B cell (primary cell): ENCODE data around the gene RPF1. TPM values are rescaled to one million over a fixed set of nuclear protein-coding genes. Genes with fewer than 3 reads are reported as not detected.

ENCODE experiments used
- ATAC-seq: fragments of 200-7000 bp; cut with Tn5 transposase; one replicate; pipeline ENCODE4 v1.10.0; 2021; ENCODE audit warnings: low read depth, mild to moderate bottlenecking, moderate number of reproducible peaks, moderate library complexity
- CTCF ChIA-PET: fragments of 350-600 bp; sonication (Branson Sonifier 250); formaldehyde crosslinking; loops from one replicate; lab custom pipeline; 2021; ENCODE audit warnings: antibody characterized with exemption, inconsistent platforms; lab: Charles Lee
- POLR2A ChIA-PET: fragments of 350-600 bp; sonication (Branson Sonifier 250); formaldehyde crosslinking; loops from one replicate; lab custom pipeline; 2021; ENCODE audit warnings: antibody characterized with exemption; lab: Charles Lee
- DNase-seq: peaks from one replicate; pipeline ENCODE4 v3.0.0; 2013
- H2AFZ ChIP-seq: 2 replicates; pipeline ENCODE4 v1.6.1; 2012; ENCODE audit warnings: mild to moderate bottlenecking, low read depth, low read length; ENCODE audit not compliant: insufficient read depth, poor library complexity, severe bottlenecking
- H3K27ac ChIP-seq, 2 donors: 1 replicate in 1 of 2; 2 replicates in 1 of 2; pipeline ENCODE4 v1.5.1; 2012 to 2013; ENCODE audit warnings: low read length in 2 of 2, mild to moderate bottlenecking in 2 of 2, moderate library complexity in 1 of 2
- H3K27me3 ChIP-seq, 4 experiments: fragments of 200-600 bp in 1 of 4; sonication (generic) in 1 of 4; replicated peaks in 1 of 4; 1 replicate in 2 of 4; 2 replicates in 2 of 4; pipeline versions ENCODE4 v1.6.1 to v1.7.0; 2013 to 2016; ENCODE audit warnings: low read length in 3 of 4, mild to moderate bottlenecking in 2 of 4, mixed read lengths in 1 of 4, moderate library complexity in 1 of 4; ENCODE audit not compliant: insufficient read depth in 4 of 4, control insufficient read depth in 3 of 4; ENCODE audit errors: control extremely low read depth in 1 of 4
- H3K36me3 ChIP-seq, 2 experiments: replicated peaks in 1 of 2; 1 replicate in 1 of 2; 2 replicates in 1 of 2; pipeline versions ENCODE4 v1.6.1 to v1.7.1; 2013; ENCODE audit warnings: low read length in 1 of 2; ENCODE audit not compliant: insufficient read depth in 2 of 2, control insufficient read depth in 1 of 2; ENCODE audit errors: control extremely low read depth in 1 of 2, extremely low read depth in 1 of 2
- H3K4me1 ChIP-seq, 2 donors: fragments of 200-600 bp in 1 of 2; sonication (generic) in 1 of 2; 1 replicate in 1 of 2; 2 replicates in 1 of 2; pipeline versions ENCODE4 v1.5.1 to v1.6.1; 2013 to 2017; ENCODE audit warnings: low read length in 2 of 2; ENCODE audit not compliant: control insufficient read depth in 2 of 2, insufficient read depth in 2 of 2
- H3K4me2 ChIP-seq: replicated peaks from 2 replicates; pipeline ENCODE3; 2012; ENCODE audit warnings: mild to moderate bottlenecking, low read depth, low read length; ENCODE audit not compliant: poor library complexity, severe bottlenecking
- H3K4me3 ChIP-seq, 5 experiments: fragments of 200-600 bp in 1 of 5; sonication (generic) in 1 of 5; 1 replicate in 3 of 5; 2 replicates in 2 of 5; pipeline versions ENCODE4 v1.5.1 to v1.7.0; 2011 to 2016; ENCODE audit warnings: low read length in 4 of 5, mild to moderate bottlenecking in 4 of 5, low read depth in 2 of 5, control low read depth in 1 of 5, moderate library complexity in 1 of 5; ENCODE audit not compliant: insufficient read depth in 1 of 5; ENCODE audit errors: control extremely low read depth in 1 of 5, extremely low read depth in 1 of 5
- H3K79me2 ChIP-seq: fragments of 200-600 bp; sonication (generic); one replicate; pipeline ENCODE4 v1.6.0; 2016; ENCODE audit warnings: low read length; ENCODE audit not compliant: control insufficient read depth, insufficient read depth
- H3K9ac ChIP-seq: fragments of 200-600 bp; sonication (generic); 2 replicates; pipeline ENCODE4 v1.6.1; 2017; ENCODE audit warnings: mild to moderate bottlenecking, low read length, moderate library complexity
- H3K9me3 ChIP-seq, 3 donors: one replicate each; pipeline versions ENCODE4 v1.6.1 to v1.7.1; 2013; ENCODE audit warnings: low read length in 2 of 3; ENCODE audit not compliant: control insufficient read depth in 2 of 3, insufficient read depth in 1 of 3; ENCODE audit errors: control extremely low read depth in 1 of 3
- H4K20me1 ChIP-seq: 2 replicates; pipeline ENCODE4 v1.6.0; 2012; ENCODE audit warnings: mild to moderate bottlenecking, low read length; ENCODE audit not compliant: insufficient read depth, control insufficient read depth, poor library complexity, severe bottlenecking
- H3K27ac Mint-ChIP-seq: one replicate; pipeline ENCODE4 v1.8.0; 2021; ENCODE audit warnings: mixed read lengths
- H3K27me3 Mint-ChIP-seq: one replicate; pipeline ENCODE4 v1.8.0; 2021; ENCODE audit warnings: mixed read lengths
- H3K4me1 Mint-ChIP-seq: one replicate; pipeline ENCODE4 v1.8.0; 2021; ENCODE audit warnings: mixed read lengths
- H3K4me3 Mint-ChIP-seq: one replicate; pipeline ENCODE4 v1.8.0; 2021; ENCODE audit warnings: mixed read lengths
- H3K9me3 Mint-ChIP-seq: one replicate; pipeline ENCODE4 v1.8.0; 2022; ENCODE audit warnings: mixed read lengths; ENCODE audit not compliant: insufficient read depth
- EZH2 ChIP-seq: IDR thresholded peaks from 2 replicates; pipeline ENCODE4 v1.6.1; 2012; ENCODE audit warnings: borderline replicate concordance, low read depth, mild to moderate bottlenecking, moderate library complexity, low read length; ENCODE audit not compliant: insufficient read depth, poor library complexity, severe bottlenecking
- WGBS: methylation state at CpG from one replicate; pipeline ENCODE4 v1.1.5; 2013; ENCODE audit warnings: missing lambda C conversion rate; ENCODE audit not compliant: insufficient coverage; 5-methylcytosine and 5-hydroxymethylcytosine counted together
- intact Hi-C: fragments of 100-400 bp; cut with micrococcal nuclease; formaldehyde crosslinking; loops from one replicate; pipeline ENCODE4 v1.10.0; 2022
- polyA plus RNA-seq: library from polyadenylated mRNA; depleted of rRNA; stranded (reverse); fragments of >200 nt; gene quantifications from 2 replicates; pipeline ENCODE4 v1.2.3, GENCODE V29; 2012
- total RNA-seq, 2 donors: library from RNA; stranded (reverse); fragments of 120-200 nt in 1 of 2; gene quantifications; 1 replicate in 1 of 2; 2 replicates in 1 of 2; pipeline versions ENCODE4 v1.2.3 to v1.2.4, GENCODE V29; 2013 to 2022
- TF ChIP-seq, protein P1 (sequence below): fragments of 200-600 bp; IDR thresholded peaks from one replicate; pipeline ENCODE4 v1.8.0; 2022; ENCODE audit warnings: antibody characterized with exemption, mild to moderate bottlenecking

Gene RPF1
- total and polyA plus RNA-seq, 2 donors (not counting 1 experiment from before 2014, with no cell fraction given), result 15.5 to 38.8 TPM

DNA sequence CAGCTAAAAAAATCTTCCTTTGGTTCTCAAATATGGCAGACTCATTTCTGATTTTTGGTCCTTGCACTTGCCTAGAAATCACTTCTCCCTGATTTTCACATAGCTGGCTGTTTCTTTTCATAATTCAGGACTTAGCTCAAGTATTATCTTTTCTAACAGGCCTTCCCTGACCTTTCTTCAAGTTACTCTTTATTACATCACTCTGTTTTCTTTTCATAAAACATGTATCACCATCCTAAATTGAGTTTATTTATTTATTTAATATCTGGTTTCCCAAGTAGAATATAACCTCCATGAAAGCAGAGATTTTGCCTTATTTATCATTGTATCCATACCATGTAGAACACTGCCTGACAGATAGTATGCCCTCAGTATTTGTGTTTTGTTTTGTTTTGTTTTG lies 45.5 kb downstream of the RPF1 start:
- Histone ChIP-seq H2AFZ (no peak overlapping the region), H4K20me1 (no peaks in the 10 kb centered on the region), H3K4me2 (no peak overlapping the region), H3K9ac (no peak overlapping the region), H3K27me3 (no peaks in the 10 kb centered on the region), H3K4me1 (no peaks in the 10 kb centered on the region), H3K4me3 (no peak overlapping the region), H3K27ac (no peak overlapping the region), H3K79me2 (no peaks in the 10 kb centered on the region), H3K36me3 (peaks cover 0 to 4% of the 10 kb centered on the region in 2 experiments), H3K9me3 (peaks cover 0 to 4% (median 0%) of the 10 kb centered on the region in 3 donors)
- Mint-ChIP-seq H3K9me3 (no peaks in the 10 kb centered on the region), H3K27me3 (no peaks in the 10 kb centered on the region), H3K4me3 (no peak overlapping the region), H3K4me1 (no peaks in the 10 kb centered on the region), H3K27ac (no peak overlapping the region)
- no peak for DNase-seq
- POLR2A ChIA-PET, result no interaction called here
- intact Hi-C loops, result no loop called here
- CTCF ChIA-PET, result no interaction called here
- TF ChIP-seq, protein P1, sequence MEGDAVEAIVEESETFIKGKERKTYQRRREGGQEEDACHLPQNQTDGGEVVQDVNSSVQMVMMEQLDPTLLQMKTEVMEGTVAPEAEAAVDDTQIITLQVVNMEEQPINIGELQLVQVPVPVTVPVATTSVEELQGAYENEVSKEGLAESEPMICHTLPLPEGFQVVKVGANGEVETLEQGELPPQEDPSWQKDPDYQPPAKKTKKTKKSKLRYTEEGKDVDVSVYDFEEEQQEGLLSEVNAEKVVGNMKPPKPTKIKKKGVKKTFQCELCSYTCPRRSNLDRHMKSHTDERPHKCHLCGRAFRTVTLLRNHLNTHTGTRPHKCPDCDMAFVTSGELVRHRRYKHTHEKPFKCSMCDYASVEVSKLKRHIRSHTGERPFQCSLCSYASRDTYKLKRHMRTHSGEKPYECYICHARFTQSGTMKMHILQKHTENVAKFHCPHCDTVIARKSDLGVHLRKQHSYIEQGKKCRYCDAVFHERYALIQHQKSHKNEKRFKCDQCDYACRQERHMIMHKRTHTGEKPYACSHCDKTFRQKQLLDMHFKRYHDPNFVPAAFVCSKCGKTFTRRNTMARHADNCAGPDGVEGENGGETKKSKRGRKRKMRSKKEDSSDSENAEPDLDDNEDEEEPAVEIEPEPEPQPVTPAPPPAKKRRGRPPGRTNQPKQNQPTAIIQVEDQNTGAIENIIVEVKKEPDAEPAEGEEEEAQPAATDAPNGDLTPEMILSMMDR, result no peak
- TF ChIP-seq EZH2, result no peak
- ATAC-seq, result no peak

DNA sequence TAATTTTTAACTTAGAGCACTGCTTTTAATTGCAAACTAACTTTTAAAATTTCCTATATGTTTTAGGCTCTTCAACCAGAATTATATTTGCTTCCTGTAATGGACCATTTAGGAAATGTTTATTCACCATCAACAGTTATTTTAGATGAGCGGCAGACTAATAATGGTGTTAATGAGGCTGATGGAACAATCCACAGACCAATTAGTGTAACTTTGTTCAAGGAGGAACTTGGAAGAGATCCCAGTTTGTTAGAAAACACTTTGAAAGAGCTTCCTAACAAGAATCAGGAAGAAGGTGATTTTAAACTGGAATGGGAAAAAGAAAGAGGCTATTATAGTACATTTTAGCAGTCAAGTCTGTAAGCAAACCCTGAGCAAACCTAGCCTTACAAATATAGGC lies 46.7 kb downstream of the RPF1 start:
- Histone ChIP-seq H3K4me3 (no peak overlapping the region), H3K36me3 (peaks cover 0 to 4% of the 10 kb centered on the region in 2 experiments), H3K27ac (no peak overlapping the region), H4K20me1 (no peaks in the 10 kb centered on the region), H3K4me1 (no peaks in the 10 kb centered on the region), H3K9ac (no peak overlapping the region), H3K9me3 (peaks cover 0 to 5% (median 4%) of the 10 kb centered on the region in 3 donors), H3K27me3 (no peaks in the 10 kb centered on the region), H2AFZ (no peak overlapping the region), H3K4me2 (no peak overlapping the region), H3K79me2 (no peaks in the 10 kb centered on the region)
- Mint-ChIP-seq H3K27ac (no peak overlapping the region), H3K27me3 (no peaks in the 10 kb centered on the region), H3K4me3 (no peak overlapping the region), H3K9me3 (no peaks in the 10 kb centered on the region), H3K4me1 (no peaks in the 10 kb centered on the region)
- POLR2A ChIA-PET, result no interaction called here
- CTCF ChIA-PET, result no interaction called here
- intact Hi-C loops, result no loop called here
- TF ChIP-seq, protein P1, result no peak
- no peak for TF ChIP-seq EZH2
- DNase-seq, result no peak
- ATAC-seq, result no peak
- WGBS, result no CpG with 5 or more reads among the region's 1 CpG
